ENCODE measurements around the gene ZNF860.
A peak's percentile ranks its signal among the peaks of the same experiment; 100 is the strongest.

Gene ZNF860

GRCh38 chr3:31981206-31982181, at the start of gene ZNF860, which contains the start of gene OSBPL10:
ZNF860 (plus strand) TSS chr3:31981750; CDS start chr3:31989080, 7,330 bp downstream.
OSBPL10 (minus strand) TSS chr3:31981262; CDS start chr3:31981179, 83 bp downstream.
- peak; percentile 25 for DNase-seq

- no peak for DNase-seq
These were observed 48.6 kb upstream of the ZNF860 start for GRCh38 chr3:31932990-31933389.

GRCh38 chr3:31934018-31934417, 47.5 kb upstream of the ZNF860 start:
- DNase-seq, result no peak

GRCh38 chr3:31934866-31935265, 46.7 kb upstream of the ZNF860 start:
- DNase-seq, result peak; percentile 5

- DNase-seq, result no peak
These were observed 45.0 kb upstream of the ZNF860 start for GRCh38 chr3:31936420-31937060.

- DNase-seq, result no peak
These were observed 44.3 kb upstream of the ZNF860 start for GRCh38 chr3:31937225-31937624.

GRCh38 chr3:31942446-31942845, 39.1 kb upstream of the ZNF860 start:
- no peak for DNase-seq

GRCh38 chr3:31943041-31943440, 38.5 kb upstream of the ZNF860 start:
- DNase-seq, result no peak

- DNase-seq, result no peak
These were observed 35.9 kb upstream of the ZNF860 start for GRCh38 chr3:31945738-31946052.

- no peak for DNase-seq
These were observed 35.0 kb upstream of the ZNF860 start for GRCh38 chr3:31946484-31947081.

- no peak for DNase-seq
These were observed 34.4 kb upstream of the ZNF860 start for GRCh38 chr3:31947162-31947561.

- no peak for DNase-seq
These were observed 33.9 kb upstream of the ZNF860 start for GRCh38 chr3:31947671-31948091.

- no peak for DNase-seq
These were observed 33.3 kb upstream of the ZNF860 start for GRCh38 chr3:31948280-31948679.

- DNase-seq, result no peak
These were observed 29.3 kb upstream of the ZNF860 start for GRCh38 chr3:31952205-31952604.

- no peak for DNase-seq
These were observed 28.5 kb upstream of the ZNF860 start for GRCh38 chr3:31953091-31953490.

- no peak for DNase-seq
These were observed 27.9 kb upstream of the ZNF860 start for GRCh38 chr3:31953636-31954035.

- DNase-seq, result no peak
These were observed 26.0 kb upstream of the ZNF860 start for GRCh38 chr3:31955581-31955980.

- no peak for DNase-seq
These were observed 24.4 kb upstream of the ZNF860 start for GRCh38 chr3:31957106-31957505.

GRCh38 chr3:31958701-31959152, 22.8 kb upstream of the ZNF860 start:
- DNase-seq, result no peak

GRCh38 chr3:31959251-31959650, 22.3 kb upstream of the ZNF860 start:
- no peak for DNase-seq

- no peak for DNase-seq
These were observed 21.4 kb upstream of the ZNF860 start for GRCh38 chr3:31959951-31960792.

GRCh38 chr3:31960793-31961431, 20.6 kb upstream of the ZNF860 start:
- no peak for DNase-seq
